Cardiac muscle cell (in vitro differentiated cells and primary cell): ENCODE results near the gene TMEM108. TPM values are rescaled to one million over a fixed set of nuclear protein-coding genes. Genes with fewer than 3 reads are reported as not detected.

Experiments used
- DNase-seq, 2 donors: peaks; one replicate each; pipeline versions ENCODE4 v3.0.0 to v3.0.0-alpha.2; 2010 to 2017; ENCODE audit warnings: low read depth in 1 of 2, low spot score in 1 of 2
- H3K27ac ChIP-seq: fragments of 200-600 bp; sonication (generic); 2 replicates; pipeline ENCODE4 v1.5.1; 2016
- H3K27me3 ChIP-seq: fragments of 200-600 bp; sonication (generic); 2 replicates; pipeline ENCODE4 v1.6.0; 2016; ENCODE audit warnings: control low read depth
- H3K36me3 ChIP-seq: fragments of 200-600 bp; sonication (generic); 2 replicates; pipeline ENCODE4 v1.5.1; 2016; ENCODE audit warnings: control low read depth
- H3K4me1 ChIP-seq: fragments of 200-600 bp; sonication (generic); 2 replicates; pipeline ENCODE4 v1.8.1; 2017; ENCODE audit warnings: low read depth, mild to moderate bottlenecking, mixed run types
- H3K4me3 ChIP-seq: fragments of 200-600 bp; sonication (generic); 2 replicates; pipeline ENCODE4 v1.5.1; 2016; ENCODE audit warnings: mild to moderate bottlenecking
- H3K9me3 ChIP-seq: fragments of 200-600 bp; sonication (generic); 2 replicates; pipeline ENCODE4 v1.5.1; 2017; ENCODE audit warnings: low read depth, mild to moderate bottlenecking, control low read depth
- CTCF ChIP-seq: IDR thresholded peaks from 2 replicates; pipeline ENCODE4 v1.5.1; 2012; ENCODE audit warnings: low read depth, mild to moderate bottlenecking, low read length
- polyA plus RNA-seq: library from polyadenylated mRNA; unstranded; fragments of >200 nt; fragmentation: Nextera tagmentation; extraction: Ambion mirVana; gene quantifications from 2 replicates; pipeline ENCODE4 v1.2.1, GENCODE V29; 2016
- total RNA-seq: library from RNA; depleted of rRNA; stranded (reverse); fragments of >200 nt; gene quantifications from 2 replicates; pipeline ENCODE4 v1.2.3, GENCODE V29; 2016

TMEM108 gene
- total and polyA plus RNA-seq, 2 experiments from 2014 or later, result 1.0 to 1.6 TPM

GRCh38 chr3:133270631-133271030 lies 232.4 kb downstream of the TMEM108 start:
- H3K27ac ChIP-seq, result no peak overlapping the region
- TF ChIP-seq CTCF, result no peak
- no peaks in the 10 kb centered on the region for H3K36me3 ChIP-seq
- no peaks in the 10 kb centered on the region for H3K27me3 ChIP-seq
- H3K9me3 ChIP-seq, result no peaks in the 10 kb centered on the region
- no peak overlapping the region for H3K4me3 ChIP-seq
- DNase-seq, result no peak
- no peaks in the 10 kb centered on the region for H3K4me1 ChIP-seq

- TF ChIP-seq CTCF, result no peak
- Histone ChIP-seq H3K27ac (no peak overlapping the region), H3K4me1 (no peaks in the 10 kb centered on the region), H3K36me3 (no peaks in the 10 kb centered on the region), H3K4me3 (no peak overlapping the region), H3K9me3 (no peaks in the 10 kb centered on the region), H3K27me3 (no peaks in the 10 kb centered on the region)
- peak in 1 of 2 donors; percentile 10 for DNase-seq
Measured at GRCh38 chr3:133271042-133271441, 232.9 kb downstream of the TMEM108 start.

- no peak overlapping the region for H3K4me3 ChIP-seq
- no peaks in the 10 kb centered on the region for H3K36me3 ChIP-seq
- no peaks in the 10 kb centered on the region for H3K27me3 ChIP-seq
- H3K4me1 ChIP-seq, result no peaks in the 10 kb centered on the region
- H3K27ac ChIP-seq, result no peak overlapping the region
- H3K9me3 ChIP-seq, result no peaks in the 10 kb centered on the region
- TF ChIP-seq CTCF, result no peak
- peak in 1 of 2 donors; percentile 21 for DNase-seq
Measured at GRCh38 chr3:133271539-133271938, 233.3 kb downstream of the TMEM108 start.

- no peak for TF ChIP-seq CTCF
- Histone ChIP-seq H3K27me3 (no peaks in the 10 kb centered on the region), H3K4me1 (no peaks in the 10 kb centered on the region), H3K27ac (no peak overlapping the region), H3K36me3 (no peaks in the 10 kb centered on the region), H3K4me3 (no peak overlapping the region), H3K9me3 (no peaks in the 10 kb centered on the region)
- no peak for DNase-seq
Measured at GRCh38 chr3:133273346-133273745, 235.2 kb downstream of the TMEM108 start.

- H3K27ac ChIP-seq, result no peak overlapping the region
- no peaks in the 10 kb centered on the region for H3K36me3 ChIP-seq
- H3K4me1 ChIP-seq, result no peaks in the 10 kb centered on the region
- H3K9me3 ChIP-seq, result no peaks in the 10 kb centered on the region
- DNase-seq, result no peak
- no peak overlapping the region for H3K4me3 ChIP-seq
- TF ChIP-seq CTCF, result no peak
- H3K27me3 ChIP-seq, result no peaks in the 10 kb centered on the region
Measured at GRCh38 chr3:133274477-133274876, 236.3 kb downstream of the TMEM108 start.

- no peak for TF ChIP-seq CTCF
- Histone ChIP-seq H3K4me3 (no peak overlapping the region), H3K4me1 (no peaks in the 10 kb centered on the region), H3K36me3 (no peaks in the 10 kb centered on the region), H3K27ac (no peak overlapping the region), H3K9me3 (no peaks in the 10 kb centered on the region), H3K27me3 (no peaks in the 10 kb centered on the region)
- DNase-seq, result no peak
Measured at GRCh38 chr3:133276594-133276993, 238.4 kb downstream of the TMEM108 start.
